HEK293 (cell line): ENCODE data around the gene RNF151.

Experiments used
- CTCF ChIA-PET: fragments of 350-600 bp; formaldehyde crosslinking; extraction: SDS; loops from one replicate; lab custom pipeline; 2021; ENCODE audit warnings: antibody characterized with exemption; lab: Yijun Ruan, JAX
- POLR2A ChIA-PET: fragments of 300-600 bp; formaldehyde crosslinking; extraction: SDS; loops from one replicate; lab custom pipeline; 2020; ENCODE audit warnings: antibody characterized with exemption, inconsistent platforms; lab: Yijun Ruan, JAX
- H3K27ac ChIP-seq: fragments of 200-500 bp; sonication (Bioruptor generic); 2 replicates; pipeline ENCODE4 v1.5.1; 2014; ENCODE audit warnings: low read depth, low read length, control low read depth, inconsistent platforms; ENCODE audit errors: extremely low read depth
- H3K36me3 ChIP-seq, 2 experiments: fragments of 200-500 bp in 1 of 2; sonication (Bioruptor generic) in 1 of 2; 1 replicate in 1 of 2; 2 replicates in 1 of 2; pipeline ENCODE4 v1.5.1; 2014 to 2017; ENCODE audit warnings: inconsistent platforms in 2 of 2, low read length in 2 of 2; ENCODE audit not compliant: control insufficient read depth in 2 of 2, insufficient read depth in 1 of 2
- H3K4me1 ChIP-seq: fragments of 200-500 bp; sonication (Bioruptor generic); 2 replicates; pipeline ENCODE4 v1.5.1; 2014; ENCODE audit warnings: mild to moderate bottlenecking, low read length, inconsistent platforms; ENCODE audit not compliant: control insufficient read depth, insufficient read depth
- H3K4me3 ChIP-seq: 2 replicates; pipeline ENCODE4 v1.5.1; 2011; ENCODE audit warnings: low read depth, mild to moderate bottlenecking, control low read depth, low read length, moderate library complexity
- H3K9me3 ChIP-seq: fragments of 200-500 bp; sonication (Bioruptor generic); 2 replicates; pipeline ENCODE4 v1.5.1; 2014; ENCODE audit warnings: low read depth, low read length, inconsistent platforms; ENCODE audit not compliant: control insufficient read depth, insufficient read depth
- EGR2 ChIP-seq: fragments of 450-650 bp; formaldehyde crosslinking; IDR thresholded peaks from 2 replicates; pipeline ENCODE4 v1.5.1; 2016; ENCODE audit warnings: low read depth, missing biosample characterization, missing genetic modification characterization
- IKZF3 ChIP-seq: fragments of 450-650 bp; IDR thresholded peaks from 2 replicates; pipeline ENCODE4 v1.5.0; 2018; ENCODE audit warnings: missing biosample characterization, mild to moderate bottlenecking, missing genetic modification characterization, moderate library complexity
- RBAK ChIP-seq: fragments of 450-650 bp; formaldehyde crosslinking; IDR thresholded peaks from 2 replicates; pipeline ENCODE4 v1.5.1; 2016; ENCODE audit warnings: missing biosample characterization, missing genetic modification characterization
- SALL2 ChIP-seq: fragments of 450-650 bp; formaldehyde crosslinking; IDR thresholded peaks from 2 replicates; pipeline ENCODE4 v1.5.0; 2017; ENCODE audit warnings: missing biosample characterization, mild to moderate bottlenecking, missing genetic modification characterization, borderline replicate concordance
- SP3 ChIP-seq: fragments of 450-650 bp; formaldehyde crosslinking; IDR thresholded peaks from 2 replicates; pipeline ENCODE4 v1.5.1; 2016; ENCODE audit warnings: missing biosample characterization, missing genetic modification characterization
- ZBTB26 ChIP-seq: fragments of 450-650 bp; formaldehyde crosslinking; optimal IDR thresholded peaks from 2 replicates; pipeline ENCODE3; 2016; ENCODE audit warnings: missing biosample characterization, mild to moderate bottlenecking, missing genetic modification characterization
- ZFHX2 ChIP-seq: fragments of 450-650 bp; formaldehyde crosslinking; conservative IDR thresholded peaks from 2 replicates; pipeline ENCODE4 v1.5.1; 2016; ENCODE audit warnings: missing biosample characterization, missing genetic modification characterization
- ZFP3 ChIP-seq: fragments of 450-650 bp; formaldehyde crosslinking; IDR thresholded peaks from 2 replicates; pipeline ENCODE4 v1.5.1; 2016; ENCODE audit warnings: low read depth, missing biosample characterization, missing genetic modification characterization
- ZIC2 ChIP-seq: fragments of 450-650 bp; formaldehyde crosslinking; IDR thresholded peaks from 2 replicates; pipeline ENCODE4 v1.5.1; 2016; ENCODE audit warnings: missing biosample characterization, missing genetic modification characterization
- ZNF302 ChIP-seq: fragments of 450-650 bp; formaldehyde crosslinking; IDR thresholded peaks from 2 replicates; pipeline ENCODE4 v1.5.1; 2016; ENCODE audit warnings: missing biosample characterization, missing genetic modification characterization, low read depth
- ZNF549 ChIP-seq: fragments of 450-650 bp; IDR thresholded peaks from 2 replicates; pipeline ENCODE4 v1.5.1; 2018; ENCODE audit warnings: missing biosample characterization, missing genetic modification characterization, mild to moderate bottlenecking, inconsistent platforms, moderate library complexity
- ZNF558 ChIP-seq: fragments of 450-650 bp; formaldehyde crosslinking; IDR thresholded peaks from 2 replicates; pipeline ENCODE4 v1.5.1; 2016; ENCODE audit warnings: missing biosample characterization, missing genetic modification characterization
- ZNF621 ChIP-seq: fragments of 450-650 bp; formaldehyde crosslinking; IDR thresholded peaks from 2 replicates; pipeline ENCODE4 v1.5.1; 2017; ENCODE audit warnings: missing biosample characterization, missing genetic modification characterization
- ZNF626 ChIP-seq: fragments of 450-650 bp; sonication (Bioruptor Pico); formaldehyde crosslinking; IDR thresholded peaks from 2 replicates; pipeline ENCODE4 v1.5.1; 2018; ENCODE audit warnings: missing biosample characterization, missing genetic modification characterization, inconsistent platforms
- ZNF677 ChIP-seq: fragments of 450-650 bp; IDR thresholded peaks from 2 replicates; pipeline ENCODE4 v1.5.0; 2018; ENCODE audit warnings: missing biosample characterization, mild to moderate bottlenecking, missing genetic modification characterization, moderate library complexity
- ZNF785 ChIP-seq: fragments of 450-650 bp; formaldehyde crosslinking; IDR thresholded peaks from 2 replicates; pipeline ENCODE4 v1.5.1; 2016; ENCODE audit warnings: missing biosample characterization, missing genetic modification characterization
- ZNF792 ChIP-seq: fragments of 450-650 bp; formaldehyde crosslinking; IDR thresholded peaks from 2 replicates; pipeline ENCODE4 v1.5.1; 2016; ENCODE audit warnings: missing biosample characterization, missing genetic modification characterization
- ZXDB ChIP-seq: fragments of 450-650 bp; formaldehyde crosslinking; IDR thresholded peaks from 2 replicates; pipeline ENCODE4 v1.5.1; 2016; ENCODE audit warnings: missing biosample characterization, missing genetic modification characterization
- TF ChIP-seq, protein P1 (sequence below): fragments of 450-650 bp; formaldehyde crosslinking; IDR thresholded peaks from 2 replicates; pipeline ENCODE4 v1.5.1; 2016; ENCODE audit warnings: missing biosample characterization, missing genetic modification characterization
- TF ChIP-seq, protein P2 (sequence below): fragments of 450-650 bp; formaldehyde crosslinking; IDR thresholded peaks from 2 replicates; pipeline ENCODE4 v1.5.0; 2017; ENCODE audit warnings: missing biosample characterization, missing genetic modification characterization, borderline replicate concordance

The RNF151 gene

GRCh38 chr16:2006317-2006716 lies 39.7 kb downstream of the RNF151 start:
- no peak overlapping the region; the same call in 1 of the 2 replicates for H3K27ac ChIP-seq

GRCh38 chr16:2007081-2007836 lies 40.6 kb downstream of the RNF151 start:
- Histone ChIP-seq H3K4me3 (peak overlapping the region; percentile 1; the same call in 1 of the 2 replicates), H3K27ac (peak overlapping the region; percentile 97; the same call in 1 of the 2 replicates), H3K4me1 (peaks cover 29% of the 10 kb centered on the region), H3K36me3 (peaks cover 0 to 42% of the 10 kb centered on the region in 2 experiments; a peak in 1 of 3 replicates), H3K9me3 (no peaks in the 10 kb centered on the region)
- POLR2A ChIA-PET, result interaction anchor here (1.0 to 2.7 kb wide), 5 partner anchors 8 to 148 kb away, joined by 3 to 17 read pairs (median 3); partner anchors contain the start of genes RPS2 and TRAF7
- CTCF ChIA-PET, result interaction anchor here (0.6 to 1.8 kb wide), 5 partner anchors 15 to 582 kb away, joined by 3 to 6 read pairs (median 4); no protein-coding TSS in a partner anchor
- TF ChIP-seq ZNF549, result no peak
- TF ChIP-seq, protein P1, sequence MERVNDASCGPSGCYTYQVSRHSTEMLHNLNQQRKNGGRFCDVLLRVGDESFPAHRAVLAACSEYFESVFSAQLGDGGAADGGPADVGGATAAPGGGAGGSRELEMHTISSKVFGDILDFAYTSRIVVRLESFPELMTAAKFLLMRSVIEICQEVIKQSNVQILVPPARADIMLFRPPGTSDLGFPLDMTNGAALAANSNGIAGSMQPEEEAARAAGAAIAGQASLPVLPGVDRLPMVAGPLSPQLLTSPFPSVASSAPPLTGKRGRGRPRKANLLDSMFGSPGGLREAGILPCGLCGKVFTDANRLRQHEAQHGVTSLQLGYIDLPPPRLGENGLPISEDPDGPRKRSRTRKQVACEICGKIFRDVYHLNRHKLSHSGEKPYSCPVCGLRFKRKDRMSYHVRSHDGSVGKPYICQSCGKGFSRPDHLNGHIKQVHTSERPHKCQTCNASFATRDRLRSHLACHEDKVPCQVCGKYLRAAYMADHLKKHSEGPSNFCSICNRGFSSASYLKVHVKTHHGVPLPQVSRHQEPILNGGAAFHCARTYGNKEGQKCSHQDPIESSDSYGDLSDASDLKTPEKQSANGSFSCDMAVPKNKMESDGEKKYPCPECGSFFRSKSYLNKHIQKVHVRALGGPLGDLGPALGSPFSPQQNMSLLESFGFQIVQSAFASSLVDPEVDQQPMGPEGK (tag by site-specific recombination), result peak; percentile 8; the same call in 1 of the 2 replicates
- 0 out of 2 replicates have a peak, but pooled peaks have one; percentile 9 for TF ChIP-seq ZFHX2 (tag by site-specific recombination)
- TF ChIP-seq ZIC2 (tag by site-specific recombination), result 0 out of 2 replicates have a peak, but pooled peaks have one; percentile 6
- no peak for TF ChIP-seq ZNF626 (tag by site-specific recombination)
- TF ChIP-seq RBAK (tag by site-specific recombination), result no peak
- no peak for TF ChIP-seq ZFP3
- no peak for TF ChIP-seq ZXDB (tag by site-specific recombination)
- no peak for TF ChIP-seq ZNF302 (tag by site-specific recombination)
- TF ChIP-seq ZNF558 (tag by site-specific recombination), result no peak
- TF ChIP-seq, protein P2, sequence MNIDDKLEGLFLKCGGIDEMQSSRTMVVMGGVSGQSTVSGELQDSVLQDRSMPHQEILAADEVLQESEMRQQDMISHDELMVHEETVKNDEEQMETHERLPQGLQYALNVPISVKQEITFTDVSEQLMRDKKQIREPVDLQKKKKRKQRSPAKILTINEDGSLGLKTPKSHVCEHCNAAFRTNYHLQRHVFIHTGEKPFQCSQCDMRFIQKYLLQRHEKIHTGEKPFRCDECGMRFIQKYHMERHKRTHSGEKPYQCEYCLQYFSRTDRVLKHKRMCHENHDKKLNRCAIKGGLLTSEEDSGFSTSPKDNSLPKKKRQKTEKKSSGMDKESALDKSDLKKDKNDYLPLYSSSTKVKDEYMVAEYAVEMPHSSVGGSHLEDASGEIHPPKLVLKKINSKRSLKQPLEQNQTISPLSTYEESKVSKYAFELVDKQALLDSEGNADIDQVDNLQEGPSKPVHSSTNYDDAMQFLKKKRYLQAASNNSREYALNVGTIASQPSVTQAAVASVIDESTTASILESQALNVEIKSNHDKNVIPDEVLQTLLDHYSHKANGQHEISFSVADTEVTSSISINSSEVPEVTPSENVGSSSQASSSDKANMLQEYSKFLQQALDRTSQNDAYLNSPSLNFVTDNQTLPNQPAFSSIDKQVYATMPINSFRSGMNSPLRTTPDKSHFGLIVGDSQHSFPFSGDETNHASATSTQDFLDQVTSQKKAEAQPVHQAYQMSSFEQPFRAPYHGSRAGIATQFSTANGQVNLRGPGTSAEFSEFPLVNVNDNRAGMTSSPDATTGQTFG (tag by site-specific recombination), result no peak
- no peak for TF ChIP-seq IKZF3 (tag by site-specific recombination)
- peak; percentile 38; the same call in 1 of the 2 replicates for TF ChIP-seq EGR2 (tag by site-specific recombination)
- TF ChIP-seq ZBTB26 (tag by site-specific recombination), result no peak
- TF ChIP-seq ZNF677, result no peak

More at GRCh38 chr16:2006317-2006716, 39.7 kb downstream of the RNF151 start:
- Histone ChIP-seq H3K4me3 (no peak overlapping the region), H3K4me1 (peaks cover 29% of the 10 kb centered on the region), H3K36me3 (peaks cover 0 to 52% of the 10 kb centered on the region in 2 experiments; a peak in 2 of 3 replicates), H3K9me3 (no peaks in the 10 kb centered on the region)
- ChIA-PET CTCF (interaction anchor here (1.3 kb wide), 1 partner anchor 46 kb away, joined by 3 read pairs; no protein-coding TSS in a partner anchor), POLR2A (no interaction called here)
- no peak for TF ChIP-seq ZNF792
- no peak for TF ChIP-seq ZNF621 (tag by site-specific recombination)
- TF ChIP-seq SALL2 (tag by site-specific recombination), result no peak
- TF ChIP-seq ZNF785 (tag by site-specific recombination), result no peak
- no peak for TF ChIP-seq SP3 (tag by site-specific recombination)
- TF ChIP-seq ZBTB26 (tag by site-specific recombination), result peak; percentile 0
